Measurements from ENCODE around the gene ZZZ3.

The ZZZ3 gene

DNA sequence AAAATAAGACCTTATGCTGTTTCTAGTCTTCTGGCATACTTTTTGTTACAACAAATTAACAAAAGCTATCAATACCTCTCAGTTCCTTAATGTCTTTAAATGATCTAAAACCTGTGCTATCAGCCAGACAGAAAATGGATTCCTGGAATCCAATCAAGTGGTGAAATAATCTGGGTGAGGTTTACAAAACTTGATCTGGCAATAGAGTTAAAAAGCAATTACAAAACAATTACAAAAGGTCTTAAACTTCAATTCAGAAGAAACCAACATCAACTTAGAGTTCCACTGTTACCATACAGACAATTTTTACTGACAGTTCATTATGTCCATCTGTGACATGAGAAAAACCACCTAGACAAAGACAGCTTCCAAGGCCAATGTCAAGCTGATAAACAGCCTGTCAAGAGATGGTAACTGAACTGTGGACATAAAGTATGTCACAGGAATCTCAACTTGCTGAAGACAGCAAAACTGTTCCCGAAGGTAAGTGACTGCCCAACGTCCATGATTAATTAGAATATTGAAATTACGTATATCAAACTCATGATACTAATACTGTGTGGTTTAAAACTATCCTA lies 17.4 kb downstream of the ZZZ3 start:
- ChIA-PET POLR2A (no interaction called here), CTCF (interaction anchor here (0.6 kb wide), 1 partner anchor 18 kb away, joined by 3 read pairs; no protein-coding TSS in a partner anchor)
- TF ChIP-seq, protein P1, sequence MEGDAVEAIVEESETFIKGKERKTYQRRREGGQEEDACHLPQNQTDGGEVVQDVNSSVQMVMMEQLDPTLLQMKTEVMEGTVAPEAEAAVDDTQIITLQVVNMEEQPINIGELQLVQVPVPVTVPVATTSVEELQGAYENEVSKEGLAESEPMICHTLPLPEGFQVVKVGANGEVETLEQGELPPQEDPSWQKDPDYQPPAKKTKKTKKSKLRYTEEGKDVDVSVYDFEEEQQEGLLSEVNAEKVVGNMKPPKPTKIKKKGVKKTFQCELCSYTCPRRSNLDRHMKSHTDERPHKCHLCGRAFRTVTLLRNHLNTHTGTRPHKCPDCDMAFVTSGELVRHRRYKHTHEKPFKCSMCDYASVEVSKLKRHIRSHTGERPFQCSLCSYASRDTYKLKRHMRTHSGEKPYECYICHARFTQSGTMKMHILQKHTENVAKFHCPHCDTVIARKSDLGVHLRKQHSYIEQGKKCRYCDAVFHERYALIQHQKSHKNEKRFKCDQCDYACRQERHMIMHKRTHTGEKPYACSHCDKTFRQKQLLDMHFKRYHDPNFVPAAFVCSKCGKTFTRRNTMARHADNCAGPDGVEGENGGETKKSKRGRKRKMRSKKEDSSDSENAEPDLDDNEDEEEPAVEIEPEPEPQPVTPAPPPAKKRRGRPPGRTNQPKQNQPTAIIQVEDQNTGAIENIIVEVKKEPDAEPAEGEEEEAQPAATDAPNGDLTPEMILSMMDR (IDR thresholded peaks at IDR 0.05; ENCODE audit: insufficient read depth, low read length, missing control alignments), result no peak
- DNase-seq (ENCODE audit: low read depth, low spot score), result no peak
- H3K4me3 ChIP-seq (ENCODE audit: low read depth, low read length), result no peak overlapping the region

DNA sequence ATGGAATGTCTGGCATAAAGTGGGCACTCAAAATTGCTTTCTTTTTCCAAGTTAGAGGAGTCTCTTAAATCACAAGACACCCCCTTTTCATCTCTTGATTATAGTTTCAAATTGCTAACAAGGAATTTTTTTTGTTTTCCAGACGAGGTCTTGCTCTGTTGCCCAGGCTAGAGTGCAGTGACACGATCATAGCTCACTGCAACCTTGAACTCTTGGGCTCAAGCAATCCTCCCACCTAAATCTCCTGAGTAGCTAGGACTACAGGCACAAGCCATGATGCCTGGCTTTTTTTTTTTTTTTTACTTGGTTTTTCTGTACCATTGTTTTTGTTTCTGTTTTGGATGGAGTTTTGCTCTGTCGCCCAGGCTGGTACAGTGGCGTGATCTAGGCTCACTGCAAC lies 20.8 kb downstream of the ZZZ3 start:
- TF ChIP-seq, protein P1 (IDR thresholded peaks at IDR 0.05; ENCODE audit: insufficient read depth, low read length, missing control alignments), result no peak
- CTCF ChIA-PET, result no interaction called here
- POLR2A ChIA-PET, result no interaction called here
- no peak for DNase-seq (ENCODE audit: low read depth, low spot score)
- no peak overlapping the region for H3K4me3 ChIP-seq (ENCODE audit: low read depth, low read length)

DNA sequence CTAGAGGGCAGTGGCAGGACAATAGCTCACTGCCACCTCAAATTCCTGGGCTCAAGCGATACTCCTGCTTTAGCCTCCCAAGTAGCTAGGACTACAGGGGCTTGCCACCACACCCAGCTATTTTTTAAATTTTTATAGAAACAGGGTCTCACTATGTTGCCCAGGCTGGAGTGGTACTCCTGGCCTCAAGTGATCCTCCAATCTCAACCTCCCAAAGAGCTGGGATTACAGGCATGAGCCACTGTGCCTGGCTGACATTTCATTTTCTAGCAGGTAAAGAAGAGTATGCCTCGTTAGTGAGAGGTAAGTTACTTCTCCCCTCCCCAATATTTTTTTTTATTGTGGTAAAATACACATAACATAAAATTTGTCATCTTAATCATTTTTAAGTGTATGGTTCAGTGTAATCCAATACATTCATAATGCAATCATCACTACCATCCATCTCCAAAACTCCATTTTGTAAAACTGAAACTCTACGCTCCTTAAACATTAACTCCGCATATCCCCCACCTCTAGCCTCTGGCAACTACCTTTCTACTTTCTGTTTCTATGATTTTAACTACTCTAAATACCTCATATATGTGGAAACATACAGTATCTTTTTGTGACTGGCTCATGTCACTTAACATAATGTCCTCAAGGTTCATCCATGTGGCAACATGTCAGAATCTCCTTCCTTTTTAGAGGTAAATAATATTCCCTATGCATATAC lies 22.4 kb downstream of the ZZZ3 start:
- ChIA-PET POLR2A (no interaction called here), CTCF (interaction anchor here (1.7 to 1.8 kb wide), 2 partner anchors 11 to 24 kb away, joined by 4 to 5 read pairs; no protein-coding TSS in a partner anchor)
- no peak for DNase-seq (ENCODE audit: low read depth, low spot score)
- TF ChIP-seq, protein P1 (IDR thresholded peaks at IDR 0.05; ENCODE audit: insufficient read depth, low read length, missing control alignments), result no peak
- no peak overlapping the region for H3K4me3 ChIP-seq (ENCODE audit: low read depth, low read length)

DNA sequence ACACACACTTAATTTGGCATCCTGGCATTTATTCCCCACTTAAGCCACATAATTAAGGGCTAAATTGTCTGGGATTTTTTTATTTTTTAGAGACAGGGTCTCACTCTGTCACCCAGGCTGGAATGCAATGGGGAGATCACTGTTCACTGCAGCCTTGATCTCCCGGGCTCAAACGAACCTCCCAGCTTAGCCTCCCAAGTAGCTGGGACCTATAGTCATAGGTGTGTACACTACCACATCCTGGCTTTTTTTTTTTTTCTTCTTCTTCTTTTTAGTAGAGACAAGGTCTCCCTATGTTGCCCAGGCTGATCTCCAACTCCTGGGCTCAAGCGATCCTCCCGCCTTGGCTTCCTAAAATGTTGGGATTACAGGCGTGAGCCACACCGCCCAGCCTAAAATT lies 24.2 kb downstream of the ZZZ3 start:
- CTCF ChIA-PET, result interaction anchor here (1.2 to 1.8 kb wide), 3 partner anchors 9 to 12 kb away, joined by 3 to 5 read pairs (median 3); no protein-coding TSS in a partner anchor
- POLR2A ChIA-PET, result no interaction called here
- H3K4me3 ChIP-seq (ENCODE audit: low read depth, low read length), result no peak overlapping the region
- TF ChIP-seq, protein P1 (IDR thresholded peaks at IDR 0.05; ENCODE audit: insufficient read depth, low read length, missing control alignments), result no peak
- no peak for DNase-seq (ENCODE audit: low read depth, low spot score)

DNA sequence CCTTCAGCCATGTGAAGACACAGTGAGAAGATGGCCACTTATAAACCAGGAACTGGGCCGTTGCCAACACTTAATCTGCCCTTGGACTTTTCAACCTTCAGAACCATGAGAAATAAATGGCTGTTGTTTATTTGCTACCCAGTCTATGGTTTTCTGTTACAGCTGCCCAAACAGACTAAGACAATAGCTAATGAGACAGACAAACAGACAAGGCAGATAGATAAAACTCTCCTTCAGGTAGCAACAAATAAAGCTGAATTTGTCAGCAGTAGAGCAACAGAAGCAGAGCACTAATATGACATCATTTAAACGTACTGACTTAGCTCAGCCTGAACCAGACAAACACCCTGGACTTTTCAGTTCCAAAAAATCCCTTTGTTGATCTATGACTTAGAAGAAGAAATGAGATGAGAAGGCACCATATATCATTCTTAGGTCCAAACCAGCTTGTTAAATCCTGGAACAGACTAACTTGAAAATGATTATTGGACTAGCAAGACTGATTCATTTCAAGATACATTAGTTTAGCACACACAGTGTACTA lies 27.0 kb downstream of the ZZZ3 start:
- TF ChIP-seq, protein P1 (IDR thresholded peaks at IDR 0.05; ENCODE audit: insufficient read depth, low read length, missing control alignments), result no peak
- H3K4me3 ChIP-seq (ENCODE audit: low read depth, low read length), result no peak overlapping the region
- POLR2A ChIA-PET, result interaction anchor here (0.6 kb wide), 1 partner anchor 497 kb away, joined by 4 read pairs; no protein-coding TSS in a partner anchor
- CTCF ChIA-PET, result interaction anchor here (1.2 kb wide), 1 partner anchor 28 kb away, joined by 3 read pairs; no protein-coding TSS in a partner anchor
- DNase-seq (ENCODE audit: low read depth, low spot score), result no peak

DNA sequence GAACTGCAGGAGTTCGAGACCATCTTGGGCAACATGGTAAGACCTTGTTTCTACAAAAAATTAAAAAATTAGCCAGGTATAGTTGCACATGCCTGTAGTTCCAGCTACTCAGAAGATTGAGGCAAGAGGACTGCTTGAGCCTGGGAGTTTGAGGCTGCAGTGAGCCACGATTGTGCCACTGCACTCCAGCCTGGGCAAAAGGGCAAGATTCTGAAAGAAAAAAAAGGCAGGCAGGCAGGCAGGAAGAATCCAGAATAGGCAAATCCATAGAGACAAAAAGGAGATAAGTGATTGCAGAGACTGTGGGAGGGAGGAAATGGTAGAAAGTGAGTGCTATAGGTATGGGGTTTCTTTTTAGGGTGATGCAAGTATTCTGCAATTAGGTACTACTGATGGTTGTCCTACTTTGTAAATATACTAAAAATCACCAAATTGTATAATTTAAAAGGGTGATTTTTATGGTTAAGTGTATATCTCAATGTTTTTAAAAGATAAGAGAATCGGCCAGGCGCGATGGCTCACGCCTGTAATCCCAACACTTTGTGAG lies 29.4 kb downstream of the ZZZ3 start:
- POLR2A ChIA-PET, result no interaction called here
- CTCF ChIA-PET, result no interaction called here
- H3K4me3 ChIP-seq (ENCODE audit: low read depth, low read length), result no peak overlapping the region
- DNase-seq (ENCODE audit: low read depth, low spot score), result no peak
- TF ChIP-seq, protein P1 (IDR thresholded peaks at IDR 0.05; ENCODE audit: insufficient read depth, low read length, missing control alignments), result no peak

Data from AG04449 (cell line).